ENCODE measurements around the gene SLIT3. TPM values are rescaled to one million over a fixed set of nuclear protein-coding genes. Genes with fewer than 3 reads are reported as not detected.

SLIT3 gene
- total RNA-seq, 1 donor from 2014 or later: 52.8 TPM

DNA sequence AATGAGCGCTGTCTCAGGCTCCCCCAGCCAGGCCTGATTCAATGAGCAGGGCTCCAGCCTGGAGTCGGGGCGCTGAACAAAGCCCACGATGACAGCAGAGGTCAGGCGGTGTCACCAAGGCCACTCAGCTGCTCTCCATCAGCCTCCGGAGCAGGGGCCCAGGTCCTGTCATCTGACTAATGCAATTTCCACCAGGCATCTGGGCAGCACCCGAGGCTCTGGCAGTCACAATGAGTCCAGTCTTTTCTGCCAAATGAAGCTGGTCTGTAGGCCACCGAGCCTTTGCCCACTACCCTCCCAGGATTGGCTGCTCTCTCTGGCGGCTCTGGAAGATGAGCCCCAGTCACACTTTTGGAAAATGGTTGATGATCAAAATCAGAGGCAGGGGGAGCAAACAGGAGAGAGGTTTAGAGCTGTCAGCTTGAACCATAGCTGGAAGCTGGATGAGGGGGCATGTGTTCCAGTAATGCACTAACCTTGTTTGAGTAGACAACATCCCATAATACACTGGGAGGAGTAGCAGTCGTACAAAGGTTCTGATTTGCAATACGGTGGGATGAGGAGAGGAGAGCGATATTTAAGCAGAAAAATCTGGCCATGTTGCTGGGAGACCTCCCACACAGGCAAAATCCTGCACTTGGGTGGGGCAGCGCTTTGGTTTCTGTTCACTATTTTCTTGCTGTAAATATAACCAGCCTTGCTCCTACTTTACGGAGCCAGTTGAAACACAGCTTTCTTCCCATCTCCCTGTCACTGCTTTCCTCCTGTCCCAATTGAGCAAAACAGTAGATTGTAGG lies 415.4 kb downstream of the SLIT3 start:
- Histone ChIP-seq H3K27me3 (no peaks in the 10 kb centered on the region), H3K27ac (no peak overlapping the region), H3K9me3 (no peaks in the 10 kb centered on the region), H3K4me3 (no peak overlapping the region), H3K36me3 (no peaks in the 10 kb centered on the region), H3K4me1 (no peaks in the 10 kb centered on the region)
- intact Hi-C loops (cut with DNase I): no loop called here
- no peak for DNase-seq (ENCODE audit: extremely low spot score in 2 of 2)
- TF ChIP-seq, protein P1, sequence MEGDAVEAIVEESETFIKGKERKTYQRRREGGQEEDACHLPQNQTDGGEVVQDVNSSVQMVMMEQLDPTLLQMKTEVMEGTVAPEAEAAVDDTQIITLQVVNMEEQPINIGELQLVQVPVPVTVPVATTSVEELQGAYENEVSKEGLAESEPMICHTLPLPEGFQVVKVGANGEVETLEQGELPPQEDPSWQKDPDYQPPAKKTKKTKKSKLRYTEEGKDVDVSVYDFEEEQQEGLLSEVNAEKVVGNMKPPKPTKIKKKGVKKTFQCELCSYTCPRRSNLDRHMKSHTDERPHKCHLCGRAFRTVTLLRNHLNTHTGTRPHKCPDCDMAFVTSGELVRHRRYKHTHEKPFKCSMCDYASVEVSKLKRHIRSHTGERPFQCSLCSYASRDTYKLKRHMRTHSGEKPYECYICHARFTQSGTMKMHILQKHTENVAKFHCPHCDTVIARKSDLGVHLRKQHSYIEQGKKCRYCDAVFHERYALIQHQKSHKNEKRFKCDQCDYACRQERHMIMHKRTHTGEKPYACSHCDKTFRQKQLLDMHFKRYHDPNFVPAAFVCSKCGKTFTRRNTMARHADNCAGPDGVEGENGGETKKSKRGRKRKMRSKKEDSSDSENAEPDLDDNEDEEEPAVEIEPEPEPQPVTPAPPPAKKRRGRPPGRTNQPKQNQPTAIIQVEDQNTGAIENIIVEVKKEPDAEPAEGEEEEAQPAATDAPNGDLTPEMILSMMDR (IDR thresholded peaks at IDR 0.05): no peak
- TF ChIP-seq POLR2AphosphoS5 (IDR thresholded peaks at IDR 0.05; ENCODE audit: insufficient read depth in 1 of 2, low read depth in 1 of 2) (no peak), POLR2A (IDR thresholded peaks at IDR 0.05) (no peak)

DNA sequence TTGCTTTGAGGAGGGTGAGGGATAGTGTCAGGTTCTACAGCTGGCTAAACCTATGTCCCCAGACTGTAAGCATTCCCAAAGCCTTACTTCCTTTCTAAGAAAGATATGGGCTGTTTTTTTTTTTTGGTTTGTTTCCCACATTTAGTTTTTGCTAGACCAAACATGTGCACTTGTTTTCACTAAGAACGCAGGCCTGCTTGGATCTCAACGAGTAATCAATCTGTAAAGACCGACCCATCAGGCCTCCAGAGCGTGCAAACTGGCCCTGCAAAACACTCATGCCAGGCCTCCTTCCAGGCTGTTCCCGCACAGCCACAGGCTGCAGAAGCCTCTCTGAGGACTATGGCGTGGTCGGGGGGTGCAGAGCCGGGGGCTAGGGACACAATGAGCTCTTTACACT lies 416.9 kb downstream of the SLIT3 start:
- Histone ChIP-seq H3K4me1 (no peaks in the 10 kb centered on the region), H3K27ac (no peak overlapping the region), H3K27me3 (no peaks in the 10 kb centered on the region), H3K4me3 (no peak overlapping the region), H3K36me3 (no peaks in the 10 kb centered on the region), H3K9me3 (no peaks in the 10 kb centered on the region)
- DNase-seq (ENCODE audit: extremely low spot score in 2 of 2): no peak
- TF ChIP-seq, protein P1 (IDR thresholded peaks at IDR 0.05): no peak
- no peak for TF ChIP-seq POLR2AphosphoS5 (IDR thresholded peaks at IDR 0.05; ENCODE audit: insufficient read depth in 1 of 2, low read depth in 1 of 2)
- no peak for TF ChIP-seq POLR2A (IDR thresholded peaks at IDR 0.05)
- intact Hi-C loops (cut with DNase I): no loop called here

DNA sequence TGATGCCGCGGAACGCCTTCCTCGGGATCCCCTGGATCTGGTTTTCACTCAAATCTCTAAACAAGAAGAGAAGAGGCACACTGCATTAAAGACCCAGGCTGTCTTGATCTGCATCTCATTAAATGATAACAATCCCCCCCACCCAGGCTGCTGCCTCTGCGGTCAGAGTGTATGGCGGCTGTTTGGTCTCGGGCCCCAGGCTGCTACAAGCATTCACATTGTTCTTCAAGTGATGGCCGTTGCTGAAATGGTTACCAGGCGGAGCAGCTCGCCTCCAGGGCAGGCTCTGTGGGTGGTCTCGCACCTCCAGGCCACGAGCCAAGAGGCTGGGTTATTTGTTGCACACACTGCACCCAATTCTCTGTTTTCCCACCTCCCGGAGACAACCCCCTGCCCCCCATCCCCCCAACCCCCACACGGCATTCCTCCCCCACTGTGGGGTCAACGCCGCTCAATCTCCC lies 417.6 kb downstream of the SLIT3 start:
- intact Hi-C loops (cut with DNase I): no loop called here
- TF ChIP-seq POLR2A (IDR thresholded peaks at IDR 0.05): no peak
- no peak for TF ChIP-seq POLR2AphosphoS5 (IDR thresholded peaks at IDR 0.05; ENCODE audit: insufficient read depth in 1 of 2, low read depth in 1 of 2)
- TF ChIP-seq, protein P1 (IDR thresholded peaks at IDR 0.05): no peak
- no peak for DNase-seq (ENCODE audit: extremely low spot score in 2 of 2)
- H3K27me3 ChIP-seq: no peaks in the 10 kb centered on the region
- H3K36me3 ChIP-seq: no peaks in the 10 kb centered on the region
- no peak overlapping the region for H3K4me3 ChIP-seq
- H3K4me1 ChIP-seq: no peaks in the 10 kb centered on the region
- no peak overlapping the region for H3K27ac ChIP-seq
- no peaks in the 10 kb centered on the region for H3K9me3 ChIP-seq

DNA sequence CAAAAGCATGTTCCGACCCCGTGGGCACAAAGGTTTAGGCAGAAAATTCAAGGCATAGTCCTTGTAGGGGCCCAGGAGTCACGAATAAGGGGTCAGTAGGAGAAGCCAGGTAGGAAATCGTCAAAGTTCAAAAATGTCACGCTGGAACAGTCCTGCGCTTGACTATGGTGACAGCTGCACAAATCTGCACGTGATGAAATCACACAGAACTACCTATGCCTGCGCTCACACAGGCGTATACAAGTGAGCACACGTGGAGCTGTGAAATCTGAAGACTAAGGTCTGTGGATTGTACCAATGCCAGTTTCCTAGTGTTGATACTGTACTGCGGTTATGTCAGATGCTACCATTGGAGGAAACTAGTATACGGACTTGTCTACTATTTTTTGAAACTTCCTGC lies 418.7 kb downstream of the SLIT3 start:
- Histone ChIP-seq H3K27me3 (no peaks in the 10 kb centered on the region), H3K36me3 (no peaks in the 10 kb centered on the region), H3K4me3 (no peak overlapping the region), H3K9me3 (no peaks in the 10 kb centered on the region), H3K27ac (no peak overlapping the region), H3K4me1 (no peaks in the 10 kb centered on the region)
- intact Hi-C loops (cut with DNase I): no loop called here
- TF ChIP-seq POLR2AphosphoS5 (IDR thresholded peaks at IDR 0.05; ENCODE audit: insufficient read depth in 1 of 2, low read depth in 1 of 2): no peak
- no peak for TF ChIP-seq POLR2A (IDR thresholded peaks at IDR 0.05)
- TF ChIP-seq, protein P1 (IDR thresholded peaks at IDR 0.05): no peak
- DNase-seq (ENCODE audit: extremely low spot score in 2 of 2): no peak
